GM18519 (cell line): ENCODE data around the gene DUSP7.

ENCODE experiments used
- ATAC-seq: cut with Tn5 transposase; IDR thresholded peaks from one replicate; pipeline ENCODE4 v1.9.1; 2021; ENCODE audit warnings: mild to moderate bottlenecking, moderate library complexity; ENCODE audit not compliant: unreplicated experiment, low FRiP score

DUSP7 gene

DNA sequence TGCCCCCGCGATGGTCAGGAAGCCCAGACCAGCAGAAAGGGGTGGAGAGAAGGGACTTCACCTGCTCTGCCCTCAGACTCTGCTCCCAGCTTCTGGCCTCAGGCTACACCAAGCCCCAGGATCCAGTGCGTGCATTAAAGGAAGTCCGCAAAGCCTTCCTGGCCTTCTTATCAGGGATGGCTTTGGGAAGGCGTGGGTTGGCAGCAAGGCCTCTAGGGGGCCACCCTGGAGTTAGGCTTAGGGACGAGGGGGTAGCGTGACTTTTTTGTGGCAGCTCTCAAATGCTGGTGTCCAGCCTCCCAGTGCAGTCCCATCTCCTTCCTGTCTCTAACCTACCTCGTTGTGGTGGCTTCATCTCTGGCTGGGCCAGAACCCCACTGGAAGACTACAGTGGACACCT lies 41.8 kb downstream of the DUSP7 start:
- ATAC-seq = no peak

GRCh38 chr3:52013802-52014598 lies 42.4 kb downstream of the DUSP7 start:
- ATAC-seq = no peak

GRCh38 chr3:52012699-52013098 lies 43.7 kb downstream of the DUSP7 start:
- ATAC-seq = no peak

DNA sequence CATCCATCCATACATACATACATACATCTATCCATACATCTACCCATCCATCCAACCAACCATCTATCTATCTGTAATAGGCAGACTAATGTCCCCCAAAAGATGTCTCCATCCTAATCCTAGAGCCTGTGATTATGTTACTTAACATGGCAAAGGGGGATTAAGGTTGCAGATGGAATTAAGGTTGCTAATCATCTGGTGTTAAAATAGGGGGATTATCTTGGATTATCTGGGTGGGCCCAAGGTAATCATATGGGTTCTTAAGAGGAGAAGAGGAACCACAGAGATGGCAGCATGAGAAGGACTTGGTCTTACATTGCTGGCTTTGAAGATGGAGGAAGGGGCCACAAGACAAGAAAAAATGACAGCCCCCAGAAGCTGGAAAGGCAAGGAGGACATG lies 45.9 kb downstream of the DUSP7 start:
- ATAC-seq = no peak

DNA sequence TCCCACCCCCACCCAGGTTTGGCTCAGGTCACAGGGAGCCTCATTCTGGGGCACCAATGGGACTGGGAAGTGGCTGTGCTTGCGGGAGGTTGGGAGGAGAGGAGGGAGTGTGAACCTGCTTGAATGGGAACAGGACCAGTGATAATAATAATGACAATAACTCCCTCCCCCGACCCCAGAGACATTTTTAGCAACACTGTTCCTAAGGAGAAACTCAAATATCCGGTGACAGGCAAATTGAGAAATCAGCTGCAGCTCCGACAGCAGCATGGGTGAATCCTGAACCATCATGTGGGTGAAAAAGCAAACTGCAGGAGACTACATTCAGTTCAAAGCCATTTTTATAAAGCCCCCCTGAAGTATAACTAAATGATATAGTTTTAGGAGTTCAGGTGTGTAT lies 49.1 kb downstream of the DUSP7 start:
- no peak for ATAC-seq

GRCh38 chr3:52006820-52007133 lies 49.6 kb downstream of the DUSP7 start:
- no peak for ATAC-seq

DNA sequence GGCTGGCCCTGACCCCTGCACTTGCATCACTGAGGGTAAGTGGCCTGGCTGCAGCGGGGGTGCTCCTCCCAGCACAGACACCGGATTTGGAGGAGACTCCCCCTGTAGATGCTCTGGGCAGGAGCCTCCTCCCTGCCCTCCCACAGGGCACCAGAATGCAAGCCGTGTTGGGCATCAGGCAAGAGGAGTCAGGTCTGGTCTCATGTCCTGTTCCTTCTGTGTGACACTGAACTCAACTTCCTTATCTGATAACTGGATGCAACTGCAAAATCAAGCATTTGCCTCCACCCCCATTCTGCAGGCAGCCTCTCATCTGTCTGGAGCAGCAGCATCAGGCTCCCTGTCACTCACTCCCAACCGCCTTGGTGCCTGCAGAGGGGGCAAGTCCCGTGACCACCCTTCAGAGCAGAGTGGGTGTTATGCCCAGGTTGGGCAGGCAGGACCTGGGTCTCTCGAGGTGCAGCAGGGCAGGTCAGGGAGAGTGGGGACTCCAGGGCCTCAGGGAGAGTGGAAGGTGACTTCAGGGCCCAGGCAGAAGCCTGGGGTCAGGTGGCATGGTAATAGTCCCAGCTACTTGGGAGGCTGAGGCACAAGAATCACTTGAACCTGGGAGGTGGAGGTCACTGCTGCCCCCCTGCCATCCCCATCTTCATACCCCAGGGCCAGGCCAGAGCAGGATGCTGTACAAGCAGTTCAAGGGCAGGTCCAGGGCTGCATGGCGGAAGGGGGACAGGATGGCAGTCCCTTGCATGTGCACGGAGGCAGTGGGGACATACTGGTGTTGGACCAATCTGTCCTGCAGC lies 50.2 kb downstream of the DUSP7 start:
- ATAC-seq = no peak

GRCh38 chr3:52005571-52005986 lies 50.8 kb downstream of the DUSP7 start:
- no peak for ATAC-seq

DNA sequence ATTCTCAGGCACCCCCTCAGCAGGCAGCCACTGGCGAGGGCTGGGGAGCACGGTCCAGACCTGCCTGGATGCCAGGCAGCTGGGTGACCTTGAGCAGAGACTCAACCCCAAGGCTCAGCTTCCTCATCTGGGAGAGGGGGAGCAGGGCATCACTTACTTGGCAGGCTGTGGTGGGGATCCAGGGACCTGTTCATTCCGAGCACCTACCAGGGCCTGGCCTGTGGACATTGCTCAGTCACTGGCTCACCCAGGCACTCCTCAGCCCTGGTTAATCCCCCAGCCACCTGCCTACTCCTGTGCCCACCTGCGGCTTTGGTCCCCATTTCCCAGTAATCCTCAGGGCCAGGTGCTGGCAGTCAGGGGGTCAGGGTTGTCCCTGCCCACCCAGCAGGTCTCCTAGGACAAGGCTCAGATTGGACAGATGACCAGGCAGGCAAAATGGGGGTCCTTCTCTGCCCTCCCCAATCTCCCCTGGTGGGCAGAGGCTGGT lies 51.4 kb downstream of the DUSP7 start:
- no peak for ATAC-seq

DNA sequence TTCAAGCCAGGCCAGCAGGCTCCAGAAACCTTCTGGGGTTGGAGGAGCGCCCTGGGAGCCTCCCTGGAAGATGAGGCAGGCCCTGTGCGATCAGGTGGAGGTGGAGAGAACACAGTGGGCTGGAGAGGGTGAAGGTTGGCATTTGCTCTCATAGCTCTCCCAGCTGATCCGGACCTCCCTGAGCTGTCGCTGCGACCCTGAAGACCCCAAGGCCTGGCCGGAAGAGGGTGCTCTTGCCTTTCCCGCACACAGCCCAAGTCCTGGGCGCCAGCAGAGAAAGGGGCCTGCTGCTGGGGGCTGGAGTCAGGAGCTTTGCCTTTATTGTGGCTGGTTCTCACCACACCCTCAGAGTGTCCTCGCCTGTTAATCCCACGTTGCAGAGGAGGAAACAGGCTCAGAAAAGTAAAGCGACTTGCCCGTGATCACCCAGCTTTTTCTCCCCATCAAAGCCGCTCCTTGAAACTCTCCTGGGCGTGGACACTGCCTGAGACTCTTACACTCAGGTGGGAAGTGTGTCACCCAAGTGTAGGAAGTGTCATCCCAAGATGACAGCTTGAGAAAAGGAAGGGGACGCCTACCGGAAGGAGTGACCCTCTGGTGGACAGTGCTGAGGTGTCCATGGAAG lies 52.1 kb downstream of the DUSP7 start:
- ATAC-seq = no peak

- no peak for ATAC-seq
Observed at GRCh38 chr3:52002748-52003147, 53.6 kb downstream of the DUSP7 start.

GRCh38 chr3:52001443-52001974 lies 54.9 kb downstream of the DUSP7 start:
- no peak for ATAC-seq

DNA sequence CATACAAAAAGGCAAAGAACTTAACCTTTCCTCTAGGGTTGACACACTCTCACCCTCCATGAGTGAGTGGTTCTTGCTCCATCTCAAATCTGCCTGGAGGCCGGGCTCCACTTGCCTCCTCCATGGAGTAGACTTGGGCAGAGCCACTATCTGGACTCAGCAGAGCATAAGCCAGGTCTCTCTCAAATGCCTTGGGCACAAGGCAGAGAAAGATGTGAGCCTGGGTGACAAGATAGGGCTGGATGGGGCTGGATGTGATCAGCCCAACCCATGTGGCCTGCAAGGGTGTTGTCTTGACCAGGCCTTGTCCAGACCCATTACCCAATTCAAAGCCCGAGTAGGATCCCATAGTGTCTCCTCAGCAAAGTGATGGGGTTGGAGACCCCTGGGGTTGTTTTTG lies 56.5 kb downstream of the DUSP7 start:
- ATAC-seq = no peak
